Prostate gland (tissue), 2 donors: ENCODE data around the gene FOS.

Source experiments
- POLR2A ChIP-seq: fragments of 450-650 bp; IDR thresholded peaks from one replicate; pipeline ENCODE4 v1.6.1; 2016; ENCODE audit warnings: antibody characterized with exemption, mild to moderate bottlenecking
- POLR2AphosphoS5 ChIP-seq: sonication (generic); formaldehyde crosslinking; IDR thresholded peaks from one replicate; pipeline ENCODE4 v1.6.1; 2017; ENCODE audit warnings: antibody characterized with exemption
- TF ChIP-seq, protein P1 (sequence below), 4 experiments: fragments of 200-600 bp in 2 of 4; fragments of 450-650 bp in 2 of 4; sonication (generic) in 2 of 4; IDR thresholded peaks; 1 replicate in 3 of 4; 2 replicates in 1 of 4; pipeline ENCODE4 v1.5.1; 2016 to 2019; ENCODE audit warnings: antibody characterized with exemption in 4 of 4, mild to moderate bottlenecking in 2 of 4, moderate library complexity in 2 of 4

DNA sequence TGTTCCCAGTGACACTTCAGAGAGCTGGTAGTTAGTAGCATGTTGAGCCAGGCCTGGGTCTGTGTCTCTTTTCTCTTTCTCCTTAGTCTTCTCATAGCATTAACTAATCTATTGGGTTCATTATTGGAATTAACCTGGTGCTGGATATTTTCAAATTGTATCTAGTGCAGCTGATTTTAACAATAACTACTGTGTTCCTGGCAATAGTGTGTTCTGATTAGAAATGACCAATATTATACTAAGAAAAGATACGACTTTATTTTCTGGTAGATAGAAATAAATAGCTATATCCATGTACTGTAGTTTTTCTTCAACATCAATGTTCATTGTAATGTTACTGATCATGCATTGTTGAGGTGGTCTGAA is 3.0 kb downstream of the FOS start:
- TF ChIP-seq, protein P1, sequence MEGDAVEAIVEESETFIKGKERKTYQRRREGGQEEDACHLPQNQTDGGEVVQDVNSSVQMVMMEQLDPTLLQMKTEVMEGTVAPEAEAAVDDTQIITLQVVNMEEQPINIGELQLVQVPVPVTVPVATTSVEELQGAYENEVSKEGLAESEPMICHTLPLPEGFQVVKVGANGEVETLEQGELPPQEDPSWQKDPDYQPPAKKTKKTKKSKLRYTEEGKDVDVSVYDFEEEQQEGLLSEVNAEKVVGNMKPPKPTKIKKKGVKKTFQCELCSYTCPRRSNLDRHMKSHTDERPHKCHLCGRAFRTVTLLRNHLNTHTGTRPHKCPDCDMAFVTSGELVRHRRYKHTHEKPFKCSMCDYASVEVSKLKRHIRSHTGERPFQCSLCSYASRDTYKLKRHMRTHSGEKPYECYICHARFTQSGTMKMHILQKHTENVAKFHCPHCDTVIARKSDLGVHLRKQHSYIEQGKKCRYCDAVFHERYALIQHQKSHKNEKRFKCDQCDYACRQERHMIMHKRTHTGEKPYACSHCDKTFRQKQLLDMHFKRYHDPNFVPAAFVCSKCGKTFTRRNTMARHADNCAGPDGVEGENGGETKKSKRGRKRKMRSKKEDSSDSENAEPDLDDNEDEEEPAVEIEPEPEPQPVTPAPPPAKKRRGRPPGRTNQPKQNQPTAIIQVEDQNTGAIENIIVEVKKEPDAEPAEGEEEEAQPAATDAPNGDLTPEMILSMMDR (IDR thresholded peaks at IDR 0.05) = no peak
- TF ChIP-seq POLR2AphosphoS5 (no peak), POLR2A (no peak)
